HG03066 (cell line): ENCODE results near the gene PIP4K2A.

ENCODE experiments used
- ATAC-seq: cut with Tn5 transposase; IDR thresholded peaks from one replicate; pipeline ENCODE4 v1.9.1; 2021; ENCODE audit warnings: low read depth; ENCODE audit not compliant: unreplicated experiment

Gene PIP4K2A

GRCh38 chr10:22644222-22644621, 70.2 kb downstream of the PIP4K2A start:
- ATAC-seq = no peak

GRCh38 chr10:22643775-22644174, 70.6 kb downstream of the PIP4K2A start:
- ATAC-seq = no peak

- ATAC-seq = no peak
Measured at GRCh38 chr10:22643116-22643515, 71.3 kb downstream of the PIP4K2A start.

GRCh38 chr10:22641743-22642142, 72.6 kb downstream of the PIP4K2A start:
- ATAC-seq = no peak

- ATAC-seq = no peak
Measured at GRCh38 chr10:22640359-22640758, 74.0 kb downstream of the PIP4K2A start.

GRCh38 chr10:22638863-22639262, 75.5 kb downstream of the PIP4K2A start:
- no peak for ATAC-seq

- ATAC-seq = no peak
Measured at GRCh38 chr10:22637491-22637890, 76.9 kb downstream of the PIP4K2A start.

- no peak for ATAC-seq
Measured at GRCh38 chr10:22635650-22636049, 78.7 kb downstream of the PIP4K2A start.

- ATAC-seq = no peak
Measured at GRCh38 chr10:22634606-22635459, 79.5 kb downstream of the PIP4K2A start.

- ATAC-seq = no peak
Measured at GRCh38 chr10:22634093-22634492, 80.3 kb downstream of the PIP4K2A start.

- no peak for ATAC-seq
Measured at GRCh38 chr10:22633528-22633927, 80.8 kb downstream of the PIP4K2A start.

- ATAC-seq = no peak
Measured at GRCh38 chr10:22633106-22633505, 81.3 kb downstream of the PIP4K2A start.

GRCh38 chr10:22631646-22632278, 82.6 kb downstream of the PIP4K2A start:
- no peak for ATAC-seq

- ATAC-seq = no peak
Measured at GRCh38 chr10:22631185-22631584, 83.2 kb downstream of the PIP4K2A start.

GRCh38 chr10:22630234-22631174, 83.9 kb downstream of the PIP4K2A start:
- peak; percentile 75 for ATAC-seq

GRCh38 chr10:22629852-22630233, 84.5 kb downstream of the PIP4K2A start:
- no peak for ATAC-seq

- no peak for ATAC-seq
Measured at GRCh38 chr10:22629126-22629525, 85.3 kb downstream of the PIP4K2A start.

GRCh38 chr10:22628309-22628708, 86.1 kb downstream of the PIP4K2A start:
- ATAC-seq = no peak

GRCh38 chr10:22626784-22627183, 87.6 kb downstream of the PIP4K2A start:
- no peak for ATAC-seq

- ATAC-seq = no peak
Measured at GRCh38 chr10:22625516-22626290, 88.7 kb downstream of the PIP4K2A start.
